Measurements from ENCODE around the gene PLCH2.

PLCH2 gene

DNA sequence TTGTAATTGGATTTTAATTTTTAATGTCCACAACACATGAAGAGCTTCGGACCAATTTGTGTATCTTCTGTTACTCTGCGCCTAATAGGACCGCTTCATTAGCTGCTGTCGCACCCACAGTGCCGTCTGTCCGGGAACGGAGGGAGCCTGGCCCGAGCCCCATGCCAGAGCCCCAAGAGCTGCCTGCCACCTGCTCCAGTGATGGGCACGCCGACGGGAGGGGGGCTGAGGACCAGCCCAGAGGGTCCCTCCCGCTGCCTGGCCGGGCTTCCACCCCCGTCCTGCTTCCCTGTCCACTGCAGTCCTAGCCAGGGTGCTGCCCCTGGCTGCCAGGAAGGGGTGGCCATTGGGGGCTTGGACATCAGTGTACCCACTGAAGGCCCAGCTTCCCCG lies 30.3 kb upstream of the PLCH2 start:
- no peak overlapping the region for H2AFZ ChIP-seq (ENCODE audit: low read depth, low read length, severe bottlenecking)
- no peak overlapping the region for H3K9ac ChIP-seq (ENCODE audit: low read length)
- H3K27ac ChIP-seq (ENCODE audit: low read depth, low read length): no peak overlapping the region
- TF ChIP-seq EZH2phosphoT487 (conservative IDR thresholded peaks at IDR 0.05; ENCODE audit: low read length) (no peak), CTCF (IDR thresholded peaks at IDR 0.05; ENCODE audit: insufficient read depth, low read length, poor library complexity, severe bottlenecking) (no peak)
- no peaks in the 10 kb centered on the region for H3K79me2 ChIP-seq (ENCODE audit: insufficient read depth, low read length)
- H3K9me2 ChIP-seq (replicated peaks; ENCODE audit: insufficient read depth, low read length): no peaks in the 10 kb centered on the region
- no peaks in the 10 kb centered on the region for H3K9me3 ChIP-seq (ENCODE audit: insufficient read depth, low read length)
- no peaks in the 10 kb centered on the region for H3K27me3 ChIP-seq (ENCODE audit: low read length)
- H3K4me2 ChIP-seq (ENCODE audit: low read depth, low read length, poor library complexity, severe bottlenecking): no peak overlapping the region
- no peaks in the 10 kb centered on the region for H3F3A ChIP-seq (ENCODE audit: insufficient read depth)
- H3K36me3 ChIP-seq (ENCODE audit: low read length): no peaks in the 10 kb centered on the region
- no peak overlapping the region for H3K4me3 ChIP-seq (ENCODE audit: insufficient read depth, low read length, poor library complexity, severe bottlenecking)
- H4K20me1 ChIP-seq (ENCODE audit: low read depth, low read length): no peaks in the 10 kb centered on the region

DNA sequence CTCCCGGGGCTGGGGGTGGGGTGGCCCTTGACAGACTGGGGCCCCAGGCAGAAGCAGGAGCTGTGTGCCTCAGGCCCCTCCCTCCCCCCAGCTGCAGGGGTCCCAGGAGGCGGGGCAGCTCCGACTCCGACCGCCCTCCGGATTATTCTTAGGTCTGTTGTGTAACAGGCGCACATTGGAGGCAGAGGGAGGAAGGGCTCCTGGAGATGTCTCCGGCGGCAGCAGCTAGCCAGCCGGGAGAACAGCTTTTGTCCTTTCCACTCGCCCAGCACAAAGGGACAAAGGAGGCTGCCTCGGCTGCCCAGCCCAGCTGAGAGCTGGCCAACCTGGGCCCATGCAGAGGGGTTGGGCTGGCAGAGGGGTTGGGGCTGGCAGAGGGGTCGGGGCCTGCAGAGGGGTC lies 29.7 kb upstream of the PLCH2 start:
- H3K9ac ChIP-seq (ENCODE audit: low read length): no peak overlapping the region

DNA sequence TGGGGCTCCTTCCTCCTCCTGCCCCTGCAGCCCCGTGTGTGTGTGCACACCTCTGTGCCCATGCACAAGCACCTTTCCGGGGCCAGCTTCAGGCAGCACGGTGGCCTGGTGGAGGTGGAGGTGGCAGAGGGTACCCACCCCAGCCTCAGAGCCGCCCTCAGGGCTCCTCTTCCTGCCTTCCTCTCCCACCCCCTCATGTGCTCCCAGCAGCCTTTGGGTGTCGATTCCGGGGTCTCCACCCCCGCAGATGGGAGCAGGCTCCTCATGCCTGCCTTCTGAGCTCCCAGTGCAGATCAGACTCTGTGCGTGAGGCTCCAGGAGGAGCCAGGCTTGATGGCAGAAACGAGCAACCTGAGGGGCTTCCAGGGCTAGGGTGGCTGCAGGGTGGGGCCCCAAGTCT lies 29.2 kb upstream of the PLCH2 start:
- Histone ChIP-seq H3K27me3 (ENCODE audit: low read length) (no peaks in the 10 kb centered on the region), H3K27ac (ENCODE audit: low read depth, low read length) (no peak overlapping the region)

More for the DNA sequence above, 29.7 kb upstream of the PLCH2 start:
- H3K79me2 ChIP-seq (ENCODE audit: insufficient read depth, low read length): no peaks in the 10 kb centered on the region
- TF ChIP-seq CTCF (IDR thresholded peaks at IDR 0.05; ENCODE audit: insufficient read depth, low read length, poor library complexity, severe bottlenecking) (no peak), EZH2phosphoT487 (conservative IDR thresholded peaks at IDR 0.05; ENCODE audit: low read length) (no peak)
- H3K27ac ChIP-seq (ENCODE audit: low read depth, low read length): no peak overlapping the region
- no peaks in the 10 kb centered on the region for H3K9me3 ChIP-seq (ENCODE audit: insufficient read depth, low read length)
- H3K36me3 ChIP-seq (ENCODE audit: low read length): no peaks in the 10 kb centered on the region
- no peak overlapping the region for H3K4me3 ChIP-seq (ENCODE audit: insufficient read depth, low read length, poor library complexity, severe bottlenecking)
- H3F3A ChIP-seq (ENCODE audit: insufficient read depth): no peaks in the 10 kb centered on the region
- no peaks in the 10 kb centered on the region for H3K9me2 ChIP-seq (replicated peaks; ENCODE audit: insufficient read depth, low read length)
- no peaks in the 10 kb centered on the region for H4K20me1 ChIP-seq (ENCODE audit: low read depth, low read length)
- no peak overlapping the region for H3K4me2 ChIP-seq (ENCODE audit: low read depth, low read length, poor library complexity, severe bottlenecking)
- no peak overlapping the region for H2AFZ ChIP-seq (ENCODE audit: low read depth, low read length, severe bottlenecking)
- no peaks in the 10 kb centered on the region for H3K27me3 ChIP-seq (ENCODE audit: low read length)

More for the DNA sequence above, 29.2 kb upstream of the PLCH2 start:
- Histone ChIP-seq H3F3A (ENCODE audit: insufficient read depth) (no peaks in the 10 kb centered on the region), H3K9me2 (replicated peaks; ENCODE audit: insufficient read depth, low read length) (no peaks in the 10 kb centered on the region), H2AFZ (ENCODE audit: low read depth, low read length, severe bottlenecking) (no peak overlapping the region), H3K4me3 (ENCODE audit: insufficient read depth, low read length, poor library complexity, severe bottlenecking) (no peak overlapping the region), H3K9ac (ENCODE audit: low read length) (no peak overlapping the region), H3K36me3 (ENCODE audit: low read length) (no peaks in the 10 kb centered on the region), H4K20me1 (ENCODE audit: low read depth, low read length) (no peaks in the 10 kb centered on the region), H3K79me2 (ENCODE audit: insufficient read depth, low read length) (no peaks in the 10 kb centered on the region), H3K4me2 (ENCODE audit: low read depth, low read length, poor library complexity, severe bottlenecking) (no peak overlapping the region), H3K9me3 (ENCODE audit: insufficient read depth, low read length) (no peaks in the 10 kb centered on the region)
- no peak for TF ChIP-seq EZH2phosphoT487 (conservative IDR thresholded peaks at IDR 0.05; ENCODE audit: low read length)
- no peak for TF ChIP-seq CTCF (IDR thresholded peaks at IDR 0.05; ENCODE audit: insufficient read depth, low read length, poor library complexity, severe bottlenecking)
